NB4 (cell line): ENCODE data around the gene STAT5B.

Experiments used
- MYC ChIP-seq: IDR thresholded peaks from 2 replicates; pipeline ENCODE4 v1.6.1; 2011; ENCODE audit warnings: low read depth, low read length
- POLR2A ChIP-seq: IDR thresholded peaks from 2 replicates; pipeline ENCODE4 v1.6.1; 2011; ENCODE audit warnings: mild to moderate bottlenecking; ENCODE audit not compliant: insufficient read length; ENCODE audit errors: extremely low read depth
- TF ChIP-seq, protein P1 (sequence below): IDR thresholded peaks from one replicate; pipeline ENCODE4 v1.5.1; 2012; ENCODE audit warnings: low read depth, low read length
- TF ChIP-seq, protein P2 (sequence below): IDR thresholded peaks from 2 replicates; pipeline ENCODE4 v1.6.1; 2011; ENCODE audit warnings: low read depth, low read length

DNA sequence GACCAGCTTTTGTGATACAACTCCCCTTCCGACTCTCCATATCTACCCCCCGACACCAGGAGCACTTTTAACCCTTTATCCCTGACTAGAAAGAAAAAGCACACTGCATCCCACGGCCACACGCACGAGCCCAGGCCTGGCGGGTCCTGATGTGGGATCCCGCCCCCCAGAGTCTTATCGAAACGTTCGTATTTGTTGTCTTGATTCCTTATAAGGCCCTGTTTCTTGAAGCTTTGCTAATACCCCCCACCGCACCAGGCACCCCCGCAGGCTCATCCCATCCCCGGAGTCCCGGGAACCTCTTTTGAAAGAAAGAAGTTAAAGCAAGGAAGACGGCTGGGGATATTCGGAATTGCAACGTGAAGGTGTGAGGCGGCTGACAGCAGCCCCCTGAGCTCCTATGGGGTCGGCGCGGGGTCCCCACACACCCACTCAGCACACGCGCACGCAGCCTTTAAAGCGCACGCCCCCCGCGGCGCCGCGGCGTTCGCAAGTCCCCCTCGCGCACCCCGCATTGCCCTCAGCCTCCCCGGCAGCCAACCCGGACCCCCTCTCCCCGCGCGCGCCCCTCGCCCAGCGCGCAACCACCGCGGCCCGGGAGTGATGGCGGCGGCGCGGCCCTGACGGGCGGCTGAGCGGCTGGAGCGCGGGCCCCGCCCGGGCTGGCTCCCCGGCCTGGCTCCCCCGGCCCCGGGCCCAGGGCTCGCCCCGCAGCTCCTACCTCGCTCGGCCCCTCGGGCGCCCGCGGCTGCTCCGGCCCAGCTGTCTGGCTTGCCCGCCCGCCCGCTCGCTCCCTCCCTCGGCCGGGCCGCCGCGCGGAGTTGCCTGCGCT is 448 bp downstream of the STAT5B start:
- no peak for TF ChIP-seq POLR2A
- TF ChIP-seq, protein P1, sequence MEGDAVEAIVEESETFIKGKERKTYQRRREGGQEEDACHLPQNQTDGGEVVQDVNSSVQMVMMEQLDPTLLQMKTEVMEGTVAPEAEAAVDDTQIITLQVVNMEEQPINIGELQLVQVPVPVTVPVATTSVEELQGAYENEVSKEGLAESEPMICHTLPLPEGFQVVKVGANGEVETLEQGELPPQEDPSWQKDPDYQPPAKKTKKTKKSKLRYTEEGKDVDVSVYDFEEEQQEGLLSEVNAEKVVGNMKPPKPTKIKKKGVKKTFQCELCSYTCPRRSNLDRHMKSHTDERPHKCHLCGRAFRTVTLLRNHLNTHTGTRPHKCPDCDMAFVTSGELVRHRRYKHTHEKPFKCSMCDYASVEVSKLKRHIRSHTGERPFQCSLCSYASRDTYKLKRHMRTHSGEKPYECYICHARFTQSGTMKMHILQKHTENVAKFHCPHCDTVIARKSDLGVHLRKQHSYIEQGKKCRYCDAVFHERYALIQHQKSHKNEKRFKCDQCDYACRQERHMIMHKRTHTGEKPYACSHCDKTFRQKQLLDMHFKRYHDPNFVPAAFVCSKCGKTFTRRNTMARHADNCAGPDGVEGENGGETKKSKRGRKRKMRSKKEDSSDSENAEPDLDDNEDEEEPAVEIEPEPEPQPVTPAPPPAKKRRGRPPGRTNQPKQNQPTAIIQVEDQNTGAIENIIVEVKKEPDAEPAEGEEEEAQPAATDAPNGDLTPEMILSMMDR = no peak
- TF ChIP-seq, protein P2, sequence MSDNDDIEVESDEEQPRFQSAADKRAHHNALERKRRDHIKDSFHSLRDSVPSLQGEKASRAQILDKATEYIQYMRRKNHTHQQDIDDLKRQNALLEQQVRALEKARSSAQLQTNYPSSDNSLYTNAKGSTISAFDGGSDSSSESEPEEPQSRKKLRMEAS = no peak
- TF ChIP-seq MYC = no peak
